Measurements from ENCODE around the gene MAML2. TPM values are rescaled to one million over a fixed set of nuclear protein-coding genes. Genes with fewer than 3 reads are reported as not detected.
A peak's percentile ranks its signal among the peaks of the same experiment; 100 is the strongest.

MAML2 gene
- total RNA-seq, 3 donors from 2014 or later, result 45.6 to 82.8 (median 68.2) TPM

- H3K4me1 ChIP-seq, result peaks cover 4 to 17% of the 10 kb centered on the region in 2 donors
- H3K9me3 ChIP-seq, result no peaks in the 10 kb centered on the region
- H3K36me3 ChIP-seq, result no peaks in the 10 kb centered on the region
- TF ChIP-seq, protein P1, sequence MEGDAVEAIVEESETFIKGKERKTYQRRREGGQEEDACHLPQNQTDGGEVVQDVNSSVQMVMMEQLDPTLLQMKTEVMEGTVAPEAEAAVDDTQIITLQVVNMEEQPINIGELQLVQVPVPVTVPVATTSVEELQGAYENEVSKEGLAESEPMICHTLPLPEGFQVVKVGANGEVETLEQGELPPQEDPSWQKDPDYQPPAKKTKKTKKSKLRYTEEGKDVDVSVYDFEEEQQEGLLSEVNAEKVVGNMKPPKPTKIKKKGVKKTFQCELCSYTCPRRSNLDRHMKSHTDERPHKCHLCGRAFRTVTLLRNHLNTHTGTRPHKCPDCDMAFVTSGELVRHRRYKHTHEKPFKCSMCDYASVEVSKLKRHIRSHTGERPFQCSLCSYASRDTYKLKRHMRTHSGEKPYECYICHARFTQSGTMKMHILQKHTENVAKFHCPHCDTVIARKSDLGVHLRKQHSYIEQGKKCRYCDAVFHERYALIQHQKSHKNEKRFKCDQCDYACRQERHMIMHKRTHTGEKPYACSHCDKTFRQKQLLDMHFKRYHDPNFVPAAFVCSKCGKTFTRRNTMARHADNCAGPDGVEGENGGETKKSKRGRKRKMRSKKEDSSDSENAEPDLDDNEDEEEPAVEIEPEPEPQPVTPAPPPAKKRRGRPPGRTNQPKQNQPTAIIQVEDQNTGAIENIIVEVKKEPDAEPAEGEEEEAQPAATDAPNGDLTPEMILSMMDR (IDR thresholded peaks at IDR 0.05), result no peak
- no peak for TF ChIP-seq POLR2A (IDR thresholded peaks at IDR 0.05)
- TF ChIP-seq POLR2AphosphoS5 (IDR thresholded peaks at IDR 0.05), result no peak
- intact Hi-C loops (cut with DNase I; ENCODE audit: low total_unique reads), result no loop called here
- no peaks in the 10 kb centered on the region for H3K27me3 ChIP-seq
- no peak for DNase-seq (ENCODE audit: low spot score in 2 of 2)
- no peak overlapping the region for H3K4me3 ChIP-seq
- peak overlapping the region; percentile 59 to 78 for H3K27ac ChIP-seq
Measured at GRCh38 chr11:96234866-96235441, 108.0 kb downstream of the MAML2 start.

DNA sequence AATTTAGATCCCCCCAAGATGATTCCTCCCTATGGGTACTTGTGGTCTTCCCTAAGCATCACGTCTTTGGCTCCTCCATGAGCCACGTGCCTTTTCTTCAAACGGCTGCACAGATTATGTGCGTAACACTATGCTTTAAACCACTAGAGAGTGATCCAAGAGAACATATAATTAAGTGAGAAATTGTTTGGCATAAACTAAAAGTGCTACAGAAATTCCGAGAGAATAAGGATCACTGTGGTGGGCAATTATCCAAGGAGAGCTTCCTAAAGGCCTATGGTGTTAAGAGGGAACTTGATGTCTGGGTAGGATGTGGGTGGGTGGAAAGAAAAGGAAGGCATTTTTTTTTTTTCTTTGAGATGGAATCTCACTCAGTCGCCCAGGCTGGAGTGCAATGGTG is 110.9 kb downstream of the MAML2 start:
- H3K27ac ChIP-seq, result peak overlapping the region in 1 of 2 donors; percentile 43
- DNase-seq (ENCODE audit: low spot score in 2 of 2), result no peak
- H3K4me3 ChIP-seq, result no peak overlapping the region
- H3K4me1 ChIP-seq, result no peaks in the 10 kb centered on the region
- no peaks in the 10 kb centered on the region for H3K36me3 ChIP-seq
- H3K27me3 ChIP-seq, result no peaks in the 10 kb centered on the region
- TF ChIP-seq, protein P1 (IDR thresholded peaks at IDR 0.05), result no peak
- TF ChIP-seq POLR2AphosphoS5 (IDR thresholded peaks at IDR 0.05) (no peak), POLR2A (IDR thresholded peaks at IDR 0.05) (no peak)
- intact Hi-C loops (cut with DNase I; ENCODE audit: low total_unique reads), result no loop called here
- no peaks in the 10 kb centered on the region for H3K9me3 ChIP-seq

- no peaks in the 10 kb centered on the region for H3K27me3 ChIP-seq
- intact Hi-C loops (cut with DNase I; ENCODE audit: low total_unique reads), result no loop called here
- no peaks in the 10 kb centered on the region for H3K4me1 ChIP-seq
- no peaks in the 10 kb centered on the region for H3K9me3 ChIP-seq
- H3K36me3 ChIP-seq, result no peaks in the 10 kb centered on the region
- H3K4me3 ChIP-seq, result no peak overlapping the region
- TF ChIP-seq POLR2AphosphoS5 (IDR thresholded peaks at IDR 0.05) (peak in 1 of 3 donors; percentile 32), POLR2A (IDR thresholded peaks at IDR 0.05) (no peak)
- TF ChIP-seq, protein P1 (IDR thresholded peaks at IDR 0.05), result no peak
- no peak for DNase-seq (ENCODE audit: low spot score in 2 of 2)
- H3K27ac ChIP-seq, result peak overlapping the region; percentile 49 to 89
Measured at GRCh38 chr11:96230686-96231085, 112.3 kb downstream of the MAML2 start.

DNA sequence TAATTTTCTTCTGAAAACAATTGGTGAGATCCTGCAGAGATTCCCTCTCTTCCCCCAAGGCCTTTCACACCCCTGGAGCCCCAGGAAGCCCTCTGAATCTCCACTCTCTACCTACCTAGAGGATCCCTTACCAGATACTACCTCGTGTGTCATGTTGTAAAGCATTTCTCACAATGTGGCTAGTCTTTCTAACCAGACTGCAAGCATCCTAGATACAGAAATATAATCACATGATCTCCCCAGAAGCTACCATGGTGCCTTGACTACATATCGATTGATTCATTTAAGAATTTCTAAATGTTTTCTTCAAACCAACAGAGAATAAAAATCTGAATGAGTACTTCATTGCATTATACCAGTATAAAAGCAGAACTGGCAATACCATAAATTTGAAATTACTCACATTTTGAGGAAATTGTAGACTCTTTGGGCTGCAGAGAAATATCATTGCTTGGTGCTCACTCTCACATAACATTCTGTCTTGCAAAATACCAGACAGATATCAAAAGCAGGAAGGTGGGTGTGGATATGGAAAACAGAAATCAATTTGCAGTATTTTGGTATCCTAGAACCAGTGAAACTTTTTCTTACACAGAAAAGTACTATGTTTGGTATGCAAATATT is 113.5 kb downstream of the MAML2 start:
- H3K36me3 ChIP-seq, result no peaks in the 10 kb centered on the region
- H3K27ac ChIP-seq, result peak overlapping the region; percentile 79 to 89
- TF ChIP-seq, protein P1 (IDR thresholded peaks at IDR 0.05), result no peak
- no peak for TF ChIP-seq POLR2A (IDR thresholded peaks at IDR 0.05)
- TF ChIP-seq POLR2AphosphoS5 (IDR thresholded peaks at IDR 0.05), result no peak
- no peak for DNase-seq (ENCODE audit: low spot score in 2 of 2)
- intact Hi-C loops (cut with DNase I; ENCODE audit: low total_unique reads), result loop anchor here (5.0 kb wide), 1 partner anchor 1637 kb away; no protein-coding TSS in a partner anchor
- no peaks in the 10 kb centered on the region for H3K9me3 ChIP-seq
- H3K4me1 ChIP-seq, result no peaks in the 10 kb centered on the region
- no peak overlapping the region for H3K4me3 ChIP-seq
- H3K27me3 ChIP-seq, result no peaks in the 10 kb centered on the region

GRCh38 chr11:96228910-96229309 is 114.1 kb downstream of the MAML2 start:
- no peaks in the 10 kb centered on the region for H3K4me1 ChIP-seq
- H3K27ac ChIP-seq, result peak overlapping the region; percentile 79 to 89
- intact Hi-C loops (cut with DNase I; ENCODE audit: low total_unique reads), result loop anchor here (5.0 kb wide), 1 partner anchor 1637 kb away; no protein-coding TSS in a partner anchor

More at GRCh38 chr11:96228910-96229309, 114.1 kb downstream of the MAML2 start:
- no peaks in the 10 kb centered on the region for H3K27me3 ChIP-seq
- no peak overlapping the region for H3K4me3 ChIP-seq
- H3K9me3 ChIP-seq, result no peaks in the 10 kb centered on the region
- TF ChIP-seq POLR2A (IDR thresholded peaks at IDR 0.05), result no peak
- TF ChIP-seq POLR2AphosphoS5 (IDR thresholded peaks at IDR 0.05), result no peak
- TF ChIP-seq, protein P1 (IDR thresholded peaks at IDR 0.05), result no peak
- DNase-seq (ENCODE audit: low spot score in 2 of 2), result no peak
- H3K36me3 ChIP-seq, result no peaks in the 10 kb centered on the region
